T-helper 2 cell treated with Interferon-gamma antibody and Interleukin-4, amounts not matched to agents 100 ng/mL and 5 ng/mL, for 36 hours (primary cell): ENCODE data around the gene TXNIP. TPM values are rescaled to one million over a fixed set of nuclear protein-coding genes. Genes with fewer than 3 reads are reported as not detected.

ENCODE experiments used
- intact Hi-C: fragments of 100-400 bp; cut with micrococcal nuclease; formaldehyde crosslinking; loops from one replicate; pipeline ENCODE4 v1.15.1; 2023
- total RNA-seq: library from RNA; stranded (reverse); gene quantifications from 2 replicates; pipeline ENCODE4 v1.2.3, GENCODE V29; 2022

Gene TXNIP
- total RNA-seq, 1 donor from 2014 or later: 226 TPM

DNA sequence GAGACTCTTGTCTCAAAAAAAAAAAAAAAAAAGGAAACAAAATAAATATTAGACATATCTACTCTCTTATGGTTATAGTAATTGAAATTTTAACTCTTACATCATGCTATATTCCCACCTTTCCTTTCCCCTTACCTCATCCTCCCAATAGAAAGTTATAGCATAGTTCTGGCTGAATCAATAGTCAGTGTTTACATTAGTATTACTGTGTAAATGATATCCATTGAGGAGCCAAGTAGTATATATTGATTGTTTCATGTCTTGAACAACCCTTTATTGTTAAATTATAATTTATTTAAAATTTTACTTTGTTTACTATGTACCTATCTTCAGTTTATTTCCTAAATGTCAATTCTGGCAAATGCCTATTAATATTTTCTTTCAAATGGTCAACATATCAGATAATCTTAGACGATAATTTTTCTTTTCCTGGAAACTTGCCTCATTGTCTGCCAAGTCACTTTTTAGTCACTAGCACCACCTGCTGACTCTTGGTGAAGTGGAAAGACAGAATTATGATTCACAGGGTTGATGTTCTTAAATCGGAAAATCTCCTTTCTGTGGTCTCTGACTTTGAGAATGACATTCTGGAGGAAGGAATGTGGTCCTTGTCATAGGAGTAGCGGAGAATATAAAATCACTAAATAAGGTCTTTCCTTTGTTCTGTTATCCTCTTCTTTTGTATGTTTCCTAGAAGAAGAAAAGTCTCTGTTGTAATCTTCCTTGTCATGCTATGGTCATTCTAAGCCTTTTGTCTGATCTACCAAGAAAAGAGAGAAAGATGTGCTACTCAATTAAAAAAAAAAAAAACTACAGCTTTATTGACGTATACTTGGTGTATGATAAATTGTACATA lies 16.6 kb upstream of the TXNIP start:
- intact Hi-C loops: no loop called here

DNA sequence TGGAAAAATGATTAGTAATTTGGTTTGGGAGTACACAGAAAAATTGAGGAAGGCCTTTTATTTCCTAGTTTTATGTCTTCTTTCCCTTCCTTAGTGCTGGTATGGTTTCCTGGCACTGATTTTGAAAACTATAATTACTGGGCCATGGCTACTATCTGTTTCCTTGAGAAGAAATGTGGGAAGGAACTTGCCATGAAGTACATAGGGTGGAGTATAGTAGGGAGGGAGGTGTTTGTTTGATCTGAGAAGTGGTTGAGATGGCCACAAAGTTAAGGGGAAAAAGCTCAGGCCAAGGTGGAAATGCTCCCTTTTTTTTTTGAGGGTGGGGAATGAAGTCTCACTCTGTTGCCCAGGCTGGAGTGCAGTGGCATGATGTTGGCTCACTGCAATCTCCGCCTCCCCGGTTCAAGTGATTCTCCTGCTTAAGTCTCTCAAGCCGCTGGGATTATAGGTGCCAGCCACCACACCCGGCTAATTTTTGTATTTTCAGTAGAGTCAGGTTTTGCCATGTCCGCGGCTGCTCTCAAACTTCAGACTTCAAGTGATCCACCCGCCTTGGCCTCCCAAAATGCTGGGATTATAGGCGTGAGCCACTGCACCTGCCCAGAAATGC lies 13.9 kb upstream of the TXNIP start:
- intact Hi-C loops: no loop called here

DNA sequence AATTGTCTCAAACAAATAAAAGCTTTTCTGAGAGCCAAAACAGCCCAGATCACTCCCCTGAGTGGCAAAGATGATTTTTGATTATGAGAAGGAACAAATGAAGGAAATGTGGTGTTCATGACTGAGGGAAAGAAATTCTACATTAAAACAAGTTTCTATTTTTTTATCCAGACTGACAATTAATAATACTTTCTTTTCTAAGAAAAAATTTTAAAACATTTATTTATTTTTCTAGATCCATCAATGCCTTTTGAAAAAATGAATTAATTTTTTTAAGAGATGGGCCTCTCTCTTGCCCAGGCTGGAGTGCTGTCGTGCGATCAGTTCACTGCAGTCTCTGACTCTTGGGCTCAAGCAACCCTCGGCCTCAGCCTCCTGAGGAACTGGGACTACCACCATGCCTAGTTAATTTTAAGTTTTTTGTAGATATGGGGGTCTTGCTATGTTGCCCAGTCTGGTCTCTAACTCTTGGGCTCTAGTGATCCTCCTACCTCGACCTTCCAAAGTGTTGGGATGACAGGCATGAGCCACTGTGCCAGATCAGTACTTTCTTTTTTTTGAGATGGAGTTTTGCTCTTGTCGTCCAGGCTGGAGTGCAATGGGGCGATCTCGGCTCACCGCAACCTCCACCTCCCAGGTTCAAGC lies 11.2 kb upstream of the TXNIP start:
- intact Hi-C loops: loop anchor here (1.0 kb wide), 3 partner anchors 11 to 161 kb away; partner anchors contain the start of gene TXNIP

DNA sequence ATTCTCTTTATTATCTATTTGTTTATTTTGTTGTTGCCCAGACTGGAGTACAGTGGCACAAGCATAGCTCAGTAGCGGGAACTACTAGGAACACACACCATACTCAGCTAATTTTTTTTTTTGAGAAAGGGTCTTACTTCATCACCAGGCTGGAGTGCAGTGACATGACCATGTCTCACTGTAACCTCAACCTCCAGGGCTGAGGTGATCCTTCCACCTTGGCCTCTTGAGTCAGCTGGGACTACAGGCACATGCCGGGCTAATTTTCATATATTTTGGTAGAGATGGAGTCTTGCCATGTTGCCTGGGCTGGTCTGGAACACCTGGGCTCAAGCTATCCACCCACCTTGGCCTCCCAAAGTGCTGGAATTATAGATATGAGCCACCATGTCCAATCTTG lies 5.3 kb upstream of the TXNIP start:
- intact Hi-C loops: no loop called here

DNA sequence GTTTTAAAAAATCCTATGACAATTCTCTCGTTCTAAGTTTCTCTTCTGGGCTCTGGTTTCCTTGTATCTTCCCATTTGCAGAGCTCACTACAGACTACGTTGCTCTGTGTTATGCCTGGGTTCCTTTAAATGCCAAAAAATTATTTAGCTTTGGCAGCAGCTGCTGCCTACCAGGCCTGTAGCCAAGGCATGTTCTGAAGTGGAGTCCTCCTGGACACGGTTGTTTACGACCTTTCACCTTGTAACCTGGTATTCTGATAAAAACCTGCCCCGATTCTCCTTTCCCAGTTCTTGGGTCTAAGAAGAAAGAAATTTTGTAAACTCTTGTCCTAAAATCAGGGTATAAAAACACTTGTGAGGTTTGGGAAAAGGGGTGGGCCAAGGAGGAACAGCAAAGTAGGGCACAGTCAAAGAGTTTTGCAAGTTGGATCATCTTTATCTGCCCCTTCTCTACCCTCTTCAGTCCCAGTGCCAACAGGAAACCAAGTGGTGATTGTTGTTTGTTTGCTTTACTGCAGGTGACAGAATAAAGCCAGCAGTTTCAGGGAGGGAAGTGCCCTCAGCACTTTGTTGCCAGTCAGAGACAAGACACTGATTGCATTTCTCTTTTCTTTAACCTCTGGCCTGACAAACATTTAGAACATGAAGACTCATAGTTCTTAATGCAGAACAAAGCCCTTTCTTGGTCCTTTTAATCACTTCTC lies 3.1 kb upstream of the TXNIP start:
- intact Hi-C loops: no loop called here

DNA sequence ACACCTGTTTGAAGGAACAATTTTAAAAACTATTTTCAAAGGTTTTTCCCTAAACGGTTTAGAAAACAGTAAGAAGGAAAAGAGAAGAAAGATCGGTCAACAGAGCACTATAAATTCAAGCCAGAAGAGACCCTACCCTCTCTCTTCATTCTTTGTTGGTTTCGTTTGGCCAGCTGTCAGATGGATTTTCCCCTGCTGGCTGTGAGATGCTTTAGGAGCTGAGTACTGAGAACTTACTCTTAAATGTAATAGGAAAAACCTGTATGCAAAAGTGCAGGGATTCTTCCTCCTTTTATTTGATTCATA lies 1.3 kb upstream of the TXNIP start:
- intact Hi-C loops: loop anchor here (1.0 to 2.0 kb wide), 4 partner anchors 39 to 79 kb away; partner anchors contain the start of genes PEX11B and RBM8A

DNA sequence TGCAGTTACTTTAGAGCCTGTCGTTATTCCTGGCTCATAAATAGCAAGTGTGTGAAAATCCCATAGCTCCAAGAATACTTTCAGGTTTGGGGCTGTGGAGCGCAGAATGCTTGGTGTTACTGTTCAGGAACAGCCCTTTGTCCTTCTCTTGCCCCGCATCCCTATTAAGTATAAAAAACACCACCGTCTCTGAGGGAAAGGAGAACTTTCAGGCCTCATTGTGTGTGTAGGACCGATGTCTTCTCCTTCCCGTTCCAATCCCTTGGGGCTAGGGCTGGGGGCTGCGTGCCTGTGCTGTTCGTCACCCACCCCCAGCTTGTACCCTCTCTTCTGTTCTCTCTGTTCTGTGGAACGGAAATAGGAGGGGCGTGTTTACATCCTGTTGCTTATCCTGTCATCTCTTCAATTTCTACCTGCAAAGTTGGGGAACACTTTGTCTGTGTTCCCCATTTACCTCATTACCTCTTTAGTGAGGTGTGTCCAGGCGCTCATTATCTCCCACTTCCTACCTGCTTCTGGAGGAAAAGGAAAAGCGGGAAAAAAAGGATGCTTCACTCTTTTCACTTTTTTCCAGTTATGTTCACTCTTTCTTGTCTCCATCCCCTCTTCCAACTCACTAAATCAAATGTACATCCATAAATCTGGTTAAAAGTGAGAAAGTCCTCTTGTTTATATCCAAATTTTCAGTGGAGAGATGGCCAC lies 788 bp upstream of the TXNIP start:
- intact Hi-C loops: loop anchor here (1.0 to 2.0 kb wide), 4 partner anchors 40 to 78 kb away; partner anchors contain the start of genes PEX11B and RBM8A

DNA sequence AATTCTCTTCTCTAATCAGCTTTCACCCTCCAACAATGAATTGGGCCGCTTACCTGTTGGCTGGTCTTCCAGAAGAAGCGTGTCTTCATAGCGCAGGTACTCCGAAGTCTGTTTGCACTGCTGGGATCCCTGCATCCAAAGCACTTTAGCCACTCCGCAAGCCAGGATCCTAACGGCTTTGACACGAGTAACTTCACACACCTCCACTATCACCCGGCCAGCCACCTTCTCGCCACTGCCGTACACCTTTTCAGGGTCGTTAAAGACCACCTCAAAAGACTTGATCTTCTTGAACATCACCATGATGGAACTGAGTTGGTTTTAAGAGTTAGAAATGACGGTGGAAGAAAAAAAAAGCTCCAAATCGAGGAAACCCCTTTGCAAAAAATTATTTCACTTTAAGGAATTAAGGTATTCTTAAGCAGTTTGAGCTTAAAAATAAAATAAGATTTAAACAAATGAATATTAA lies 381 bp downstream of the TXNIP start:
- intact Hi-C loops: loop anchor here (1.0 to 2.0 kb wide), 5 partner anchors 11 to 77 kb away; partner anchors contain the start of gene PEX11B

DNA sequence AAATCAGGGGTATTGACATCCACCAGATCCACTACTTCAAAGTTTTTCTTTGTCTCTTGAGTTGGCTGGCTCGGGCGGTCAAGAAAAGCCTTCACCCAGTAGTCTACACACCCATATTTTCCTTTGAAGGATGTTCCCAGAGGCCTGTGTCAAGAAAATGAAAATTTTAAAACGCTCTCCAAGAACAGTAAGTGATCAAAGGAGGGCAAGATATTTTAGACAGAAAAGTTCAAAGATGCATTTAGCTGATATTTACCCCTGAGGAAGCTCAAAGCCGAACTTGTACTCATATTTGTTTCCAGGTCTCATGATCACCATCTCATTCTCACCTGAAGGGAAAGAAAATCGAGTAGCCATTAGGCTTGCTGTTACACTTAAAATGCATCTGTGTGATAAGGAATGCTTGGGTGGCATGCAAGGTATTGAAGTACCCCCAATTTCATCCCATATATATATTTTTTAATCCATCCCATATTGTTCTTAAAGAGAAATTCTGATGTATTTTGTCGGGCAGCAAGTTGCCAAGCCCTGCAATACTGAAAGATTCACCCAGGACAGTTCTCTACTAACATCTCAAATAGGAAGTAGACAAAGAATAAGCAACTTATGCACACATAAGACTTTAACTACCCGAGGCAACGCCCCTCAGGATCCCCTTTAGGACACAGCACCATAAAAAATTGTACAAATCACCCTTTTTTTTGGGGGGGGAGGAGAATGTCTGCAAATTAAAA lies 1.1 kb downstream of the TXNIP start:
- intact Hi-C loops: no loop called here

DNA sequence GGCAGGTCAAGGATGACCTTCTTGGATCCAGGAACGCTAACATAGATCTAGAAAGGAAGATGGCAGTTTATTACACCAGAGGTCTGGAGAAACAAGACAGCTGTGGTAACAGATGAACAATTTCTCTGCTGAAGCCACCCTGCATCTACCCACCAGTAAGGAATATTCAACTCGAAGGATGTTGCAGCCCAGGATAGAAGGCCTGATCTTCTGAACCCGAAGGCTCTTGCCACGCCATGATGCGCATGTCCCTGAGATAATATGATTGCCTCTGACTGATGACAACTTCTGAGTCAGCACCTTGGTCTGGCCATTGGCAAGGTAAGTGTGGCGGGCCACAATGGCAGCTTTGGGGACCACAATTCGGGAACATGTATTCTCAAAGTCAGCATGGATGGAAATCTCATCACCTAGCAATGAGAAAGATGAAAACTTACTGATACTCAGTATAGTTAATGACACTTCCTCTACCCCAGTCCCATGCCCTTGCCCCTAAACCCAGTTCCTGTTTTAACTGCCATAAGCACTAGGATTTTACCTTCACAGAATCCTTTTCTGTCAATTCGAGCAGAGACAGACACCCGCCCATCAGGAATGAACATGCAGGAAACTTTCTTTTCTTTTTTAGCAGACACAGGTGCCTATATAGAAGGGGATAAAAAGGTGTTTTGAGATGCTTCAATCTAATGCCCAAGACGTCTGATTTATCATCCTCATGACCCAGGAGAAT lies 1.8 kb downstream of the TXNIP start:
- intact Hi-C loops: no loop called here

DNA sequence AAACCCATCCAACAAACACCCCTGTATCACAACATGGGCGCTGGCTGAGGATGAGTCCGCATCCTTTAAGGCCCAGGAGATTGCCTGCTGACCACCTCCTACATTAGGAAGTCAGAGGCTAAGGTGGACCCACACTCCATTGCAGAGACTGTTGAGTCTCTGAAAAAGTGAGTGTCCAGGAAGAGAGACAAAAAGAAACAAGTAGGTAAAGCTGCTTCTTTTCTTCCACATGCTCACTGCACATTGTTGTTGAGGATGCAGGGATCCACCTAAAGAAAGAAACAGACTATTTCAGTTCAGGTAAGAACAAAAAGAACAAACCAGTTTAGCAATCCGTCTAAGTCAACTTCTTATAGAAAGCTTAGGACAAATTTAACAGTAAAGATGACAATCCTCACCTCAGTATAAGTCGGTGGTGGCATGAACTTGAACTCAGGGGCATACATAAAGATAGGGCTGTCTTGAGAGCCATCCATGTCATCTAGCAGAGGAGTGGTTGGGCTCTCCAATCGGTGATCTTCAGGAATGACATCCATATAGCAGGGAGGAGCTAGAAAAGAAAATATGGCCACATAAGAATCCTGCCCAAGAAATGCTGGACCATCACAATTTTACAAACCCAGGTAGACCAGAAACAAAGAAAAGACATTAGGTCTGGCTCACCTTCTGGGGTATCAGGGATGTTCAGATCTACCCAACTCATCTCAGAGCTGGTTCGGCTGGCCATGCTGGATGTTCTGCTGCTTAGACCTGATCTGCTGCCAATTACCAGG lies 2.6 kb downstream of the TXNIP start:
- intact Hi-C loops: no loop called here

DNA sequence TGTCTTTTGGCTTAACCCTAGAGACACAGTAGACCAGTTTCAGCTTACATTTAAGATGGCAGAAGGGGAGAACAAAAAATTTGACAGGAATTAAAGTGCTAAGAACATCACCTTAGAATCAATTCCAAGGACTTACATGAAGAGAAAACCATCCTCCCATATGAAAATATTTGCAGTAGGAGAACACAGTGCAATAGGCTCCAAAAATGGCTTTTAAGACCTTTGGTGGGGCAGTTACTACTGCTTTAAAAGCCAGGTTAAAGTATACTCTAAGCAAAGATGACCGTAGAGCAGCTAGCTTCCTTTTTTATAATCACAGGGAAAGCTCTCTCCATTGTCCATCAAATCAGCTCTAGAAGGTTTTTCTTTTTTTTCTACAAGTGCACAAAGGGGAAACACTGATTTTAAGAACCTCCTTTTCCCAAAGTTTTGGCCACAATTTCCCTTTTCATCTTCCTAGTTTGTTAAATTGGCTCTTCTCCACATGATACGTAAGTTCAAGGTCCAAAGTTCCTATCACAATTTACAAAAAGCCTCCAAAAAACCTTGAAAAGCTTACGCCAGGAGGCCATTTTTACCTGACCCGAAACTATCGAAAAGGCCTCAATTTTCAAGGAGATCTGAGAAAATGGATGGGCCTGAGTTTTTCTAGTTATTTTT lies 3.3 kb downstream of the TXNIP start:
- intact Hi-C loops: no loop called here

DNA sequence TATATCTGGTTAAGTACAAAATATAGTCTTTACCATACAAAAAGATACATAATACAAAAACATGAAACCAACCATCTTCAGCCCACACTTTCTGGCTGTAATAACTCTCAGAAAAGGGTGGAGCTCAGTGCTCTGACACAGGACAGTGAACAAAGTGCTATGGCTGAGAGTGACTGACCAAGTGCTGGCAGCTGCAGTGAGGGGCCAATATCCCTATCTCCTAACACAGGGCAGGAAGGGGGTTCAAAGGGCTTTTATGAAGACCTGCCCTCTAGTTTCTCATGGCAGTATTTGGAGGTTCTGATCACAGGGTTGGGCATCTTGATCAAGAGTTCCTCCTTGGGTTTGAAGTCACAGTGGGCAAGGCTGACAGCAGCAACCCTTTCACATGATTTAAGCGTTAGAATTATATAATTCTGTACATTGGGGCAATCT lies 3.9 kb downstream of the TXNIP start:
- intact Hi-C loops: no loop called here

DNA sequence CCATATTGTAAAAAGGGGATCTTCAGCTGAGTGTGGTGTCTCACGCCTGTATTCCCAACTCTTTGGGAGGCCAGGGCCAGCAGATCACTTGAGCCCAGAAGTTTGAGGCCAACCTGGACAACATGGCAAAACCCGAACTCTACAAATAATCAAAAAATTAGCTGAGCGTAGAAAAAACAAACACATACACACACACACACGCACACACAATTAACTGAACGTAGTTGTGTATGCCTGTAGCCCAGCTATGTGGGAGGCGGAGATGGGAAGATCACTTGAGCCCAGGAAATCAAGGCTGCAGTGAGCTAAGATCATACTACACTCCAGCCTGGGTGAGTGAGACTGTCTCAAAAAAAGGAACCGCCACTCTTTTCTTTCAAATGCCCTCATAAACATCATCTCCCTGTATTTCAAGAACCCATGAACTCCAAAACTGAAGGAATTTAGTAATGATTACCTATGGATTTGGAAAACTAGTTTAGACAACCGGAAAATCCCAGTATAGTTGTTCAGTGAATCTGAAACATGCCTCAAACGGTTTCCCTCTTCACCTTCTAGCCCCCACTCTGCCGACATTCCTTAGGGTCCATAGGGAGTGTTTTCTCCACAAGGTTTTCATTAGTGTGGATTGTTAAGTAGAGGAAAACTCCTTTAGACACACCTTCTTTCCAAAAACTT lies 4.5 kb downstream of the TXNIP start:
- intact Hi-C loops: no loop called here

DNA sequence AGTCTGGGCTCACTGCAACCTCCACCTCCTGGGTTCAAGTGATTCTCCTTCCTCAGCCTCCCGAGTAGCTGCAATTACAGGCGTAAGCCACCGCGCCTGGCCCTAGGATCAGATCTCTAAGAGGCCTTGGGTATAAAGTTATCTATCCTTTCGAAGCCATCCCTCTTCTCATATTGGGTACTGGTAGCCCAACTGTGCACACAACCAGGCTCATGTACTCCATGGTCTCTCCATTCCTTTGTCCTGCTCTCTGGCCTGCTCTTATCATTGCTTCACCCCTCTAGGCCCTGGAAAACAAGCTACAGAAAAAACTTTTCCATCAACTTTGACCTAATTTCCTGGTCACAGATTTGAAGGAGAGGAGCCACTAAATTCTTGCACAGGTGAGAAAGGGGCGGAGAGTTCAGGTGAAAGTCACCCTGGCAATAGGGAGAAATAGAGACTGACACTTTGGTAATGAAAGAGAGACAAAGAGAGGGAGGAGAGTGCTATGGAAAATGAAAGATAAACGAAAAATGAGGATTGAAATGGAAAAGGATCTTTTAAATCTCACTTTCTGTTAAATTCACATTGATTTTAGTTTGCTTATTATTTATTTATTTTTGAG lies 6.0 kb downstream of the TXNIP start:
- intact Hi-C loops: no loop called here

DNA sequence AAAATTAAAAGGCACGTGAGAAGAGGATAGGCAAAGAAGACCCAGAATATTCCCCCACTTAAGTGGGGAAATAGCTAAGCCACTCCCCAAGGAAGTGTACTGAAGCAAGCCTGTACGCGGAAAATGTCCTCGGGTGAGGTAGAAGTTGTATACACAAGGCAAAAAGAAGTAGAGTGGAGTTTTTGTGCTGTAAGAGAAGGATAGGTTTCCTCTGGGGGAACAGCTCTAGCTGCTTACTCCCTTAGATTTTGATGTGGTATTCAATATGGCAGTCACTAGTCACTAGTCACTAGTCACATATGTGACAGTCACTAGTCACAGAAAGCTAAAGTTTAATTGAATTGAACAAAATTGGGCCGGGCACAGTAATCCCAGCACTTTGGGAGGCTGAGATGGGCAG lies 7.6 kb downstream of the TXNIP start:
- intact Hi-C loops: no loop called here

DNA sequence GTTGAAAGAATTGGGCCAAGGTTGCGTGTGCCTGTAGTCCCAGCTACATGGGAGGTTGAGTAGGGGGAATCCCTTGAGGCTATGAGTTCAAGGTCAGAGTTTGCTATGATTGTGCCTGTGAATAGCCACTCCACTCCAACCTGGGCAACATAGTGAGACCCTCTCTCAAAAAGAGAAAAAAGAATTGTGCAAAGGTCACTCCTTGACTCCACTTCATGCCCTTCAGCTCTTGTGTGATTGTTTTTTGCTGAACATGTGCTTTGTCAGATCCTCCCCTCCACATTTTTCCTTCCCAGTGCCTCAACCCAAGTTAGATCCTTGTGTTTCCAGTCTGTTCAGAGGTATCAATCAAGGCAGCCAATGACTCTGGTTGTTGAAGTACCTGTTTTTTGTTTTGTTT lies 8.5 kb downstream of the TXNIP start:
- intact Hi-C loops: no loop called here
